ENCODE measurements around the gene RAD54L.

GRCh38 chr1:46310321-46310720 is 62.8 kb downstream of the RAD54L start:
- TF ChIP-seq CTCF (conservative IDR thresholded peaks at IDR 0.05; ENCODE audit: low read depth, low read length) (no peak), EZH2 (IDR thresholded peaks at IDR 0.05; ENCODE audit: low read length, unreplicated experiment) (no peak), EZH2phosphoT487 (IDR thresholded peaks at IDR 0.05; ENCODE audit: borderline replicate concordance, low read length) (no peak)

All from PC-3 (cell line).